ENCODE data around the gene PRPF39.

Gene PRPF39

GRCh38 chr14:45091710-45092109, 7.8 kb downstream of the PRPF39 start:
- no peak overlapping the region for H3K4me3 ChIP-seq (ENCODE audit: low read length)
- peaks cover 26% of the 10 kb centered on the region for H3K36me3 ChIP-seq (ENCODE audit: insufficient read depth, low read length)
- no peaks in the 10 kb centered on the region for H3K9me3 ChIP-seq (ENCODE audit: low read length)

GRCh38 chr14:45094275-45094674, 10.4 kb downstream of the PRPF39 start:
- Histone ChIP-seq H3K36me3 (ENCODE audit: insufficient read depth, low read length) (peaks cover 43% of the 10 kb centered on the region), H3K4me1 (ENCODE audit: insufficient read depth, low read length) (no peaks in the 10 kb centered on the region), H2AFZ (ENCODE audit: low read depth, low read length) (no peak overlapping the region), H3K27me3 (ENCODE audit: insufficient read depth, low read length) (no peaks in the 10 kb centered on the region), H3K9me3 (ENCODE audit: low read length) (no peaks in the 10 kb centered on the region), H3K4me3 (ENCODE audit: low read length) (no peak overlapping the region)

More at GRCh38 chr14:45091710-45092109, 7.8 kb downstream of the PRPF39 start:
- peaks cover 2% of the 10 kb centered on the region for H3K4me1 ChIP-seq (ENCODE audit: insufficient read depth, low read length)
- no peaks in the 10 kb centered on the region for H3K27me3 ChIP-seq (ENCODE audit: insufficient read depth, low read length)
- H2AFZ ChIP-seq (ENCODE audit: low read depth, low read length), result no peak overlapping the region

GRCh38 chr14:45095143-45095542, 11.2 kb downstream of the PRPF39 start:
- H3K4me1 ChIP-seq (ENCODE audit: insufficient read depth, low read length), result no peaks in the 10 kb centered on the region
- H3K9me3 ChIP-seq (ENCODE audit: low read length), result no peaks in the 10 kb centered on the region
- no peak overlapping the region for H3K4me3 ChIP-seq (ENCODE audit: low read length)
- no peaks in the 10 kb centered on the region for H3K27me3 ChIP-seq (ENCODE audit: insufficient read depth, low read length)
- H3K36me3 ChIP-seq (ENCODE audit: insufficient read depth, low read length), result peaks cover 46% of the 10 kb centered on the region
- H2AFZ ChIP-seq (ENCODE audit: low read depth, low read length), result no peak overlapping the region

- H3K4me1 ChIP-seq (ENCODE audit: insufficient read depth, low read length), result no peaks in the 10 kb centered on the region
- H3K9me3 ChIP-seq (ENCODE audit: low read length), result no peaks in the 10 kb centered on the region
- no peak overlapping the region for H2AFZ ChIP-seq (ENCODE audit: low read depth, low read length)
- no peak overlapping the region for H3K4me3 ChIP-seq (ENCODE audit: low read length)
- no peaks in the 10 kb centered on the region for H3K27me3 ChIP-seq (ENCODE audit: insufficient read depth, low read length)
- peaks cover 51% of the 10 kb centered on the region for H3K36me3 ChIP-seq (ENCODE audit: insufficient read depth, low read length)
Observed at GRCh38 chr14:45096218-45096617, 12.3 kb downstream of the PRPF39 start.

GRCh38 chr14:45103806-45104205, 19.9 kb downstream of the PRPF39 start:
- peaks cover 67% of the 10 kb centered on the region for H3K36me3 ChIP-seq (ENCODE audit: insufficient read depth, low read length)
- no peaks in the 10 kb centered on the region for H3K4me1 ChIP-seq (ENCODE audit: insufficient read depth, low read length)
- no peak overlapping the region for H2AFZ ChIP-seq (ENCODE audit: low read depth, low read length)
- H3K4me3 ChIP-seq (ENCODE audit: low read length), result no peak overlapping the region
- H3K27me3 ChIP-seq (ENCODE audit: insufficient read depth, low read length), result no peaks in the 10 kb centered on the region
- no peaks in the 10 kb centered on the region for H3K9me3 ChIP-seq (ENCODE audit: low read length)

GRCh38 chr14:45104561-45104960, 20.6 kb downstream of the PRPF39 start:
- no peaks in the 10 kb centered on the region for H3K9me3 ChIP-seq (ENCODE audit: low read length)
- H3K36me3 ChIP-seq (ENCODE audit: insufficient read depth, low read length), result peaks cover 71% of the 10 kb centered on the region
- no peak overlapping the region for H3K4me3 ChIP-seq (ENCODE audit: low read length)
- no peaks in the 10 kb centered on the region for H3K4me1 ChIP-seq (ENCODE audit: insufficient read depth, low read length)
- H2AFZ ChIP-seq (ENCODE audit: low read depth, low read length), result no peak overlapping the region
- no peaks in the 10 kb centered on the region for H3K27me3 ChIP-seq (ENCODE audit: insufficient read depth, low read length)

GRCh38 chr14:45112896-45113781, 29.2 kb downstream of the PRPF39 start:
- peaks cover 81% of the 10 kb centered on the region for H3K36me3 ChIP-seq (ENCODE audit: insufficient read depth, low read length)
- no peaks in the 10 kb centered on the region for H3K9me3 ChIP-seq (ENCODE audit: low read length)
- H3K4me3 ChIP-seq (ENCODE audit: low read length), result no peak overlapping the region
- no peaks in the 10 kb centered on the region for H3K4me1 ChIP-seq (ENCODE audit: insufficient read depth, low read length)
- H2AFZ ChIP-seq (ENCODE audit: low read depth, low read length), result no peak overlapping the region
- H3K27me3 ChIP-seq (ENCODE audit: insufficient read depth, low read length), result no peaks in the 10 kb centered on the region

- no peak overlapping the region for H2AFZ ChIP-seq (ENCODE audit: low read depth, low read length)
- no peaks in the 10 kb centered on the region for H3K27me3 ChIP-seq (ENCODE audit: insufficient read depth, low read length)
- peaks cover 84% of the 10 kb centered on the region for H3K36me3 ChIP-seq (ENCODE audit: insufficient read depth, low read length)
- H3K9me3 ChIP-seq (ENCODE audit: low read length), result no peaks in the 10 kb centered on the region
- no peaks in the 10 kb centered on the region for H3K4me1 ChIP-seq (ENCODE audit: insufficient read depth, low read length)
- H3K4me3 ChIP-seq (ENCODE audit: low read length), result no peak overlapping the region
Observed at GRCh38 chr14:45114327-45114726, 30.4 kb downstream of the PRPF39 start.

- H3K36me3 ChIP-seq (ENCODE audit: insufficient read depth, low read length), result peaks cover 77% of the 10 kb centered on the region
- no peaks in the 10 kb centered on the region for H3K27me3 ChIP-seq (ENCODE audit: insufficient read depth, low read length)
- no peaks in the 10 kb centered on the region for H3K4me1 ChIP-seq (ENCODE audit: insufficient read depth, low read length)
- no peak overlapping the region for H2AFZ ChIP-seq (ENCODE audit: low read depth, low read length)
- H3K9me3 ChIP-seq (ENCODE audit: low read length), result no peaks in the 10 kb centered on the region
- no peak overlapping the region for H3K4me3 ChIP-seq (ENCODE audit: low read length)
Observed at GRCh38 chr14:45118594-45118993, 34.7 kb downstream of the PRPF39 start.

GRCh38 chr14:45120096-45120495, 36.2 kb downstream of the PRPF39 start:
- Histone ChIP-seq H3K9me3 (ENCODE audit: low read length) (no peaks in the 10 kb centered on the region), H2AFZ (ENCODE audit: low read depth, low read length) (no peak overlapping the region), H3K4me3 (ENCODE audit: low read length) (no peak overlapping the region), H3K4me1 (ENCODE audit: insufficient read depth, low read length) (no peaks in the 10 kb centered on the region), H3K27me3 (ENCODE audit: insufficient read depth, low read length) (no peaks in the 10 kb centered on the region), H3K36me3 (ENCODE audit: insufficient read depth, low read length) (peaks cover 68% of the 10 kb centered on the region)

GRCh38 chr14:45123271-45123670, 39.4 kb downstream of the PRPF39 start:
- Histone ChIP-seq H2AFZ (ENCODE audit: low read depth, low read length) (no peak overlapping the region), H3K4me3 (ENCODE audit: low read length) (no peak overlapping the region), H3K4me1 (ENCODE audit: insufficient read depth, low read length) (no peaks in the 10 kb centered on the region), H3K27me3 (ENCODE audit: insufficient read depth, low read length) (no peaks in the 10 kb centered on the region), H3K9me3 (ENCODE audit: low read length) (no peaks in the 10 kb centered on the region), H3K36me3 (ENCODE audit: insufficient read depth, low read length) (peaks cover 59% of the 10 kb centered on the region)

GRCh38 chr14:45125754-45126153, 41.8 kb downstream of the PRPF39 start:
- Histone ChIP-seq H3K9me3 (ENCODE audit: low read length) (no peaks in the 10 kb centered on the region), H3K36me3 (ENCODE audit: insufficient read depth, low read length) (peaks cover 57% of the 10 kb centered on the region), H2AFZ (ENCODE audit: low read depth, low read length) (no peak overlapping the region), H3K4me3 (ENCODE audit: low read length) (no peak overlapping the region), H3K4me1 (ENCODE audit: insufficient read depth, low read length) (no peaks in the 10 kb centered on the region), H3K27me3 (ENCODE audit: insufficient read depth, low read length) (no peaks in the 10 kb centered on the region)

GRCh38 chr14:45128963-45129629, 45.2 kb downstream of the PRPF39 start:
- H3K4me1 ChIP-seq (ENCODE audit: insufficient read depth, low read length), result peaks cover 7% of the 10 kb centered on the region
- H3K9me3 ChIP-seq (ENCODE audit: low read length), result no peaks in the 10 kb centered on the region
- H3K27me3 ChIP-seq (ENCODE audit: insufficient read depth, low read length), result no peaks in the 10 kb centered on the region
- no peak overlapping the region for H3K4me3 ChIP-seq (ENCODE audit: low read length)
- peaks cover 36% of the 10 kb centered on the region for H3K36me3 ChIP-seq (ENCODE audit: insufficient read depth, low read length)
- H2AFZ ChIP-seq (ENCODE audit: low read depth, low read length), result no peak overlapping the region

All from neuron (in vitro differentiated cells).